8988T (cell line): ENCODE results near the gene MMP1.

ENCODE experiments used
- DNase-seq: peaks from one replicate; pipeline ENCODE4 v3.0.0; 2011

Gene MMP1

DNA sequence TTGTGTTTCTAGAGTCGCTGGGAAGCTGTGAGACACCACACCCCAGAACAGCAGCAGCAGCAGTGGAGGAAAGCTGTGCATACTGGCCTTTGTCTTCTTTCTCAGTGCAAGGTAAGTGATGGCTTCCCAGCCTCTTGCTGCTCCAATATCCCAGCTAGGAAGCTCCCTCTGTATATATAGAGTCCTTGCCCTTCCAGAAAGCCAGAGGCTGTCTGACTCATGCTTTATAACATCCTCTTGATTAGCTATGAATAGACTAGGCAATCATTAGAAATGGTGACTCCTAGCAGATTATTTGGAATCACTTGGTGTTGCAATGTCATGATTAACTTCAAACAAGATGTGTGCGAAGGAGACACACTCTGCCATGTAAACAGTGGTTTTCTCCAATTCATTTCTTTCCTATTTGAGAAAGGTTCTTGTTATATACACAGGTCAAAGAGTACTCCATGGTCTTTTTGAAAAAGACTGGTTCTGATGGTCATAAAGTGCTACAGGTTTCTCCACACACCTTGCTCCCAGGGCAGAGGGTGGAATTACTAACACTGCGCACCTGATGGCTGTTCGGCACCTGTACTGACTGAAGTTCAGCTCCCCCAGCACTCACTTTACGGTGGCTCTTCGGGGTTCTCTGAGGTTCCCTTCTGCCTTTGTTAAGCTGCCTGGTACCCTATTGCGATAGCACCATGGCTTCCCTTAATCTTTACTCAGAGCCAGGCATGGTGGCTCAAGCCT is at the start of gene MMP1:
Gene MMP1, minus strand, starts transcription at position 149 of the 735 bp plus-strand sequence. Its CDS starts 68 bp downstream, at position 81.
- no peak for DNase-seq

- DNase-seq, result no peak
Measured at GRCh38 chr11:102846292-102846691, 48.3 kb upstream of the MMP1 start.

- DNase-seq, result no peak
Measured at GRCh38 chr11:102843489-102843888, 45.5 kb upstream of the MMP1 start, which contains the start of gene MMP3. MMP3 (minus strand) TSS chr11:102843609; CDS start chr11:102843546, 63 bp downstream.

DNA sequence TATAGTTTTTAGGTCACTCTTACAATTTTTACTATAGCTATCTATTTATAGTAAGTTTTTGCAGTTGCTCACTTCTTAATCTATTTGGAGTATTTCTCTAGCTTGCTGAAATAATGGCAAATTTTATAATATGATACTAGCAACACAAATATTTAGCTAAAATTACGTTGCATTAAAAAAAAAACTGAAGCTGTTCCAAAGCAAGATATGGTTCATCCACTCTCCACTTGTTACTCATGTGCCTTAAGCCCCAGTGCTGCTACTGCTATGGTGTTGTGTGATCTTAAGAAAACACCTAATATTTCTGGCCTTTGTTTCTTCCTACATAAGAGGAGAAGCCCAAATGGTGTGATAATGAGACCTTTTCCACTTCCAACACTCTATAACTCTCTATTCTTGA is 45.0 kb upstream of the MMP1 start:
- no peak for DNase-seq

DNA sequence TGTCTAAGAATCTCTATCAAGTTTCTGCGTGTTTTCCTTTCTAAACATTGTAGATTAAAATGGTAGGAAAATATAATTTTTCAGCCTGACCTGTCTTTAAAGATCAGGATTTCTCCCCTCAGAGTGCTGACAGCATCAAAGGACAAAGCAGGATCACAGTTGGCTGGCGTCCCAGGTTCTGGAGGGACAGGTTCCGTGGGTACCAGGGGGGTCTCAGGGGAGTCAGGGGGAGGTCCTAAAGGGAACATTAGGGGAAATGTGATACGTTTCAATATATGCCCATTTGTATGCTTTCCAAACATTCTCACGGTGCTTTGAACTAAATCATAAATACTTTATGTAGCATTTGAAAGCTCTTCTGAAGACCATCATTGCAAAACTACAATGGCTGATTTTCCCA is 42.1 kb upstream of the MMP1 start:
- DNase-seq, result no peak

DNA sequence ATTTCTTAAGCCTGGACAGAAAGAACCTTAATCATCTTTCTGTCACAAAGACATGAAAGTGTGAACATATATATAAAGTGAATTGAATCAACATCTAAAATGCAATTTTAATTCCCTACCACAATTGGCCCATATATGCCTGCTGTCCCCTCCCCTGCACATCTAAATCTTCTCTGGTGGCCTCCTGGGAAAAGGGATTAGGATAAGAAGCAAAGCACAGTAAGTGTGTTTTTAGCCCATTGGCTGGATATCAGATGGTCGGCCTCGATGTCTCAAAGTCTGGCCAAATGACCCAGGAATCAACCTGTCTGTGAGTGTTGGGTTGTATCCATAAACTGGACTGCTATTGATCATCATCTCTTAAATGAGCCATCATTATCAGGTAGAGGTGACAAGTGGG is 39.7 kb upstream of the MMP1 start:
- DNase-seq, result no peak

- DNase-seq, result no peak
Measured at GRCh38 chr11:102837156-102837555, 39.2 kb upstream of the MMP1 start.

DNA sequence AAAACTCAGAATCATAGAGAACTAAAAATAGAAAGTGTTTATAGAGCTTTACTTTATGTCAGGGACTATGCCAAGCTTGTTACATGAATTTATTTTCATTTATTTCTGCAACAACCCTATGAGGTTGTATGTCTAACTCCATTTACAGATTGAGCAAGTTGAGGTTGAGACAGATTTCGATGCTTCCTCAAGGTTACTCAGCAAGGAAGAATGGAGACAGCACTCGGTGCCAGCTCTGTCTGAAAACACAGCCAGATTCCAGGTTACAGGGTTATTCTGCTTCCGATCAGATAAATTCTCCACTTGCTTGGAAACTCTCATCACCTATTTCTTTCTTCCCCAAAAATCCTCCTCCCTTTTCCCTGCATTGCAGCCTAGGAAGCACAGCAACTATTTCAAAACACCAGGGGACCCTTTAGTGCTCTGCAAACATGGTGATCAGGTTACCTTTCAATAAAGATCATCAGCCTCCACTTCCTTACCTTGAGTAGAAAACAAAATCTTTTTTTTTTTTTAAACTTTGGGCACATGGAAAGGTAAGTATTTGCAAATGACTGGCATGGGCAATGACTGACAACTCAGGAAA is 38.4 kb upstream of the MMP1 start:
- no peak for DNase-seq

DNA sequence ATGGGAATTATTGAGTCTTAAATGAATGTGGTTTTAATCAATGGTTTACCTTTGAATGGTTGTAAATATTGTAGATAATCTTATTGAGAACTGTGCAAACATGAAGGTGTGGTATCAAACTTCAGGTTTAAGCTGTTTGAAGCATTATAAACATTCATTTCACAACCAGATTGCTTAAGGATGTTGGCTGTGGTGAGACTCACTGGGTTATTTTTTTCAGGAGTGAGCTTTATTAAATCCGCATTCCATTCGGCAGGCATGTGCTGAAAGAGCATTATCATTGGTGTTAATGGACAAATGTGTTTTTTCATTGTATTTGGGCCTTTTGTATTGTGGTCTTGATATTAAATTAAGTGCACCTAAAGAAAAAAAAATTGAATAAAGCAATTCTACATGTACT is 35.8 kb upstream of the MMP1 start:
- DNase-seq, result no peak

- no peak for DNase-seq
Measured at GRCh38 chr11:102832612-102833011, 34.7 kb upstream of the MMP1 start.

DNA sequence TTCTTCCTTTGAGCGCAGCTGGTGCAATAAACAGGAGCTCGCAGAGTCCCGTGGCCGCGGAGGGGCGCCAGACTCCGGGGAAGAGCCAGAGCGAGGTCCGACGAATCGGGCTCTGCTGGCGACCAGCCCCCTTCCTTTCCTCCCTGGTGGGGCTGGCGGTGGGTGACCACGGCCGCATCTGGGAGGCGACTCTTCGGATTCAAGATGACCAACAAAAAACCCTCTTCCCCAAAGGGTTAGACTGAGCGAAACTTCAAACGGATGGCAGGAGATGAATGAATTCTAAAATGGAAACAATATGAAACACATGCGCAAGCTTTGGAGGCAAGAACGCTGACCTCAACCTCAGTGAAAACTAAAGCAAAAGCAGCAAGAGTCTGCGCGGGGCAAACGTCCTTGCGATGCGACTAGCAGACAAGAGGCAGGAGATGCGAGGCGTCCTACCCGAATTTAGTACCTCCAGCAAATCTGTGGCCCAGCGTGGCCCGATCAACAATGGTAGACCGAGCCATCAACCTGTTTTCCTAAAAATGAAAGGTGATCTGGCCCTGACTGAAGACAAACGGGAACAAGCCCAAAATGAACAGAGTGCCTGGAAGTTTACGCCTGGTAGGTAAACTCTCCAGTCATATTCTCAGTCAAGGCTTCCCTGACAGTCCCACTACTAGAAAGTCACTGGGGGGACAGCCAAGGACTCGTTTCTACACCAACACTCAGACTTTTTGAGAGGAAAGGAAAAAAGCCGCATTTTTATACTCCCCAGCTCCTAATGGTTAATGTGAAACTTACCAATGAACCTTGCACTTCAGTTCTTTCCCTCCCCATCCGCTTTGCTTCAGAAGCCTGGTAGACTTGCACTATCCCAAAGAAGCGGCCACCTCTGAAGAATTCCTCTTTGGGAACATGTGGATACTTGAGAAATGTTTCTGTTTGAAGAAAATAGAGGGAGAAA is 33.8 kb upstream of the MMP1 start:
- peak; percentile 16 for DNase-seq

GRCh38 chr11:102831128-102831488 is 33.1 kb upstream of the MMP1 start:
- DNase-seq, result no peak

- DNase-seq, result no peak
Measured at GRCh38 chr11:102830001-102830727, 32.2 kb upstream of the MMP1 start.

DNA sequence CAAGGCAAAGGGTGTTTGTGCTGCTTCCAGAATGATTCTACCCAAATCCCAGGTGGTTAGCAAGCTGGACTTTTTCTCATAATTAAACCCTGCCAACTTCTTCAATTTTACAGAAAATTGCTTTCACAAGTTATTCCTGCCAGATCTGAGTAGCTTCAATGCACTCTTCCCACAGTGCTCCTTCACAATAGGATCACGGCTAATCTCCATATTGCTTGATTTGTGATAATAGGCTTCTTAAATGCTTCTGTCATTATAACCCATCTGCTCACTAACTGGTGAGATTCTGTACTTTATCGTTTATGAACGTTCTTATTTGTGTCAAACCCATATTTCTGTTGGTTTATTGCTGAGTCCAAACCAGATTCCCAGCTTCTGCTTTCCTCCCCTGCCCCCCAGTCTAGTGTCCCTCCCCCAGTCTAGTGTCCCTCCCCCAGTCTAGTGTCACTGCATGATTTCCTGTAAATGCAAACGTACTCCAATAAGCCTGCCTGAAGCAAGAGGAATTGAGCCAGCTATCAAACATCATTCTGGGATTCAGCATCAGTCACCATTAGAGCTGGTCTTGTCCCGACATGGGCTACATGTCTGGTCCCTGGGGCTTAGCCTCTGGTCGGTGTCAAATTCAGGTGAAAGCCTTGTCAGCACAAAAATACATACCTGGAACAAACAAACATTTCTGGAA is 31.5 kb upstream of the MMP1 start:
- DNase-seq, result no peak

GRCh38 chr11:102824556-102824955 is 26.6 kb upstream of the MMP1 start:
- no peak for DNase-seq

DNA sequence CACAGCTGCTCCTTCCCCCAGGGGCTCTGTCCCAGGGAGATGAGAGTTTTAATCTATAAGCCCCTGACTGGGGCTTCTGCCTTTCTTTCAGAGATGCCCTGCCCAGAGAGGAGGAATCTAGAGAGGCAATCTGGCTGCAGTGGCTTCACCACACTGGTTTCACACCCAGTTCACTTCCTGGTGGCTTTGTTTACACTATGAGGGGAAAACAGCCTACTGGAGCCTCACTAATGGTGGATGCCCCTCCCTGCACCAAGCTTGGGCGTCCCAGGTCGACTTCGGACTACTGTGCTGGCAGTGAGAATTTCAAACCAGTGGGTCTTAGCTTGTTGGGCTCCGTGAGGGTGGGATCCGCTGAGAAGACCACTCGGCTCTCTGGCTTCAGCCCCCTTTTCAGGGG is 21.5 kb upstream of the MMP1 start:
- no peak for DNase-seq

DNA sequence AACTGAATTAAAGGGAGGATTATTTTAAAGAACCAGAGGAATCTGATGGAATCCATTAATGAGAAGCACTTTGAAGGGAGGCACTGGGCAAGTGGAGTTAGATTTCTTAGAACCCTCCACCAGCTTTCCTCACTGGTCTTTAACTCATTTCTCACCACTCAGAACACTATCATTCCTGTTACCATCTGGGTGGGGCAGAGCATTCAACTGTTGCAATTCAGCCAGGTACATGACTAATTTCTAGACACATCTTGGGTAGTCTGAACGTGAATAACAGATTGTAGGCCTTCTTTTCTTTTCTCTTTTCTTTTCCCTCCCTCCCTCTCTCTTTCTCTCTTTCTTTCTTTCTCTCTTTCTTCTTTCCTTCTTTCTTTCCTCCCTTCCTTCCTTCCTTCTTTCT is 15.5 kb upstream of the MMP1 start:
- DNase-seq, result no peak

DNA sequence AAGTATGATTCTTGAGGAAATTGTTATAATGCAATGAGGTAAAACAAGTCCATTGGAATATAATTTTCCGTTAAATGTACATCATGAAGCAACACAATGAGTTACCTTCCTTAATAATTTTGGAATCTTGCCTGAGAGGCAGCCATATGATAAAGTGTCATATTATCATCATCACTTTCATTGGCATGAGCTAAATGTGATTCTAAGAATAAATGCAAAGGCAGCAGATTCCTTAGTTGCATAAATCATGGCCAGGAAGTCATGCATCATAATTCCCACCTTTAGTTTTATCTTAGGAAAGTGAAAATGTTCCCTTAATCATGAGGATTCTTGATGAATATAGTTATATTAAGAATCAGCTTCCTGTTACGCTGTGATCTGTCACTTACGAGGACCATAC is 14.2 kb upstream of the MMP1 start:
- no peak for DNase-seq

DNA sequence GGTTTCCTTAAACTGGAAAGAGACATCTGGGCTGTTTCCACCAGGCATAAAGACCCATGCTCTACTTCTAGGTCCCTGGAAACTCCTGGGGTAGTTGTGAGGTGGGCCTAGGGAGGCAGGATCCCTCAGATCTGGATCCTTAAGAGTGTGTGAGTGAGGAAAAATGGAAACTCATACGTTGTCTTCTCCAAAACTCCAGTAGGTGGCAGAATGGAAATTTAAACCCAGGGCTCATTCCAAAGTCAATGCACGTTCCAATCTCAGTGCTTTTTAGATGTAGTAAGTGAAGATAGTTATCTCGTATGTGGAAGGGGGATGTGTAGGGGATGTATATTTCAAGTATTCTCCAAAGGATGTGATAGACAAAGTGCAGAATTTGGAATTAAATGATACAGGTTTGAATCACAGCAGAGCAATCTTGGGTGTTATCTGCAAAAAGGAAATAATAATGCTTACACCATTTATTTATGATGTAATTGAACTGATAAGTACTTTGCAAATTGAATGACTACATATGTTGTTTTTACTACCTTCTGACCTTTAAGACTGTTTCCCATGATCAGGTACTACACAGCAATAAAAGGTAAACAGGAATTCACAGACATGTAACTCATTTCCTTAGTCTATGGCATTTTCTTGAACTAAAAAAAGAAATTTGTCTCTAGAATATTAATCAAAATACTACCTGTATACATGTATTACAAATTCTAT is 13.1 kb upstream of the MMP1 start:
- DNase-seq, result no peak

DNA sequence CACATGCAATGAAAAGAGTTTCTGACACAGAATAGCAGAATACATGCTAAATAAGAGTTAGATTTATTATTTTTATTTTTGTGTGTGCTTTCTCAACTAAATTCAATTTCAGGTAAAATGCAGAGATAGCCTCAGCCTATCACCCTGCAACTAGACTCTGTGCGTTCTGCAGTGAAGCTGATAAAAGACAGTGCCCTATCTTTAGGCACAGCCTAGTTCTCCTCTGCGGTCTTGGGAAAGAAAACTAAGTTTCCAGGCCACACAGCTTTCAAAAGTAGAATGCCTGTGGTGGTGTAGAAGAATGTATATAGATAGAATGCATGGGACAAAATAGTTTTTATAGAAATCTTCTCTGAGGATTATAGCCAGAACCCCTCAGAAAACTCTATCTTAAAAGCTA is 12.0 kb upstream of the MMP1 start:
- no peak for DNase-seq

DNA sequence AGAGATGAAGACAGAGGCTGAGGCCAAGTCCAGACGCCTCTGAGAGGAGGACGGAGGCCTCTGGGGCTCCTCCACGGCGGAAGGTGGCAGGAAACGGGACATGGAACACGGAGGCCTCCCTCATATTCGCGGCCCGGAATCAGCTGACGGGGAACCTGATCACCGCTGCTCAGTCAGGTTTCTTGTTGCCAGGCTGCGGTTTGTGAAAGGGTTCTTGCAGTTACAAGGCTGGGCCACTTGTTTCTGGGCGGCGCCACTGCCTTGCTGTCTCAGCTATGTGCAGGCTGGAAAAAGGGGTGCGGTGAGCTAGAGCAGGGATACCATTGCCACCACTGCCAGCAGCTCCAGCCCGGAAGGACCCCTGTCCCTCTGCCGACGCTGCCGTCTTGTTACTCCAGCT is 10.0 kb upstream of the MMP1 start:
- peak; percentile 12 for DNase-seq

- DNase-seq, result no peak
Measured at GRCh38 chr11:102806296-102806695, 8.3 kb upstream of the MMP1 start.
